NCI-H2081 treated with DMSO at 0.1 percent for 48 hours (cell line): ENCODE measurements around the gene ABCA7.

Experiments
- DNase-seq: peaks from one replicate; lab custom pipeline; 2025; lab: John Stamatoyannopoulos, UW

The ABCA7 gene

GRCh38 chr19:1040476-1041271 is 767 bp downstream of the ABCA7 start:
- peak; percentile 47 for DNase-seq

- DNase-seq, result no peak
These were observed 1.4 kb downstream of the ABCA7 start for GRCh38 chr19:1041272-1041834.

DNA sequence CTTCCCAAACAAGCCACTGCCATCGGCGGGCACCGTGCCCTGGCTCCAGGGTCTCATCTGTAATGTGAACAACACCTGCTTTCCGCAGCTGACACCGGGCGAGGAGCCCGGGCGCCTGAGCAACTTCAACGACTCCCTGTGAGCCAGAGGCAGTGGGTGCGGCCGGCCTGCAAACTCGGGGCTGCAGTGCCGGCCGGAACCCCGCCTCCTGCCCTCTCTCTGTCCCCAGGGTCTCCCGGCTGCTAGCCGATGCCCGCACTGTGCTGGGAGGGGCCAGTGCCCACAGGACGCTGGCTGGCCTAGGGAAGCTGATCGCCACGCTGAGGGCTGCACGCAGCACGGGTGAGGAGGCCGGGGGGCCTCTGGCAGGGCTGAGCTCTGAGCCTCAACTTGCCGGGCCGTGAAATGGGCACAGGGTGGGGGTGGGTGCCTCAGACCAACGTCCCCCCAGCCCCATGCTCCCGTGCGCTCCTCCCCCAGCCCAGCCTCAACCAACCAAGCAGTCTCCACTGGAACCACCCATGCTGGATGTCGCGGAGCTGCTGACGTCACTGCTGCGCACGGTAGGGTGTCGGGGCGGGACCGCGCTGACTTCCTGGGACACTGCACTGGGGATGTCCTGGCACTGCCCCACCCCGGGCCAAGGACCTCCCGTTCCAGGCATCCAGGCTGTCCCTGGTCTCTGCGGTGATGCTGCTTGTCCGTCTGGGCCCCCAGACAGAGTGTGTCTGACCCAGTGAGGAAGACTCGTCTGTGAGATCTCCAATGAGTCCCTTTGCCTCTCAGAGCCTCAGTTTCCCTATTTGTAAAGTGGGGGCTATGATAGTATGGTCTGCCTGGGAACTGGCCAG is 2.2 kb downstream of the ABCA7 start:
- DNase-seq, result no peak

DNA sequence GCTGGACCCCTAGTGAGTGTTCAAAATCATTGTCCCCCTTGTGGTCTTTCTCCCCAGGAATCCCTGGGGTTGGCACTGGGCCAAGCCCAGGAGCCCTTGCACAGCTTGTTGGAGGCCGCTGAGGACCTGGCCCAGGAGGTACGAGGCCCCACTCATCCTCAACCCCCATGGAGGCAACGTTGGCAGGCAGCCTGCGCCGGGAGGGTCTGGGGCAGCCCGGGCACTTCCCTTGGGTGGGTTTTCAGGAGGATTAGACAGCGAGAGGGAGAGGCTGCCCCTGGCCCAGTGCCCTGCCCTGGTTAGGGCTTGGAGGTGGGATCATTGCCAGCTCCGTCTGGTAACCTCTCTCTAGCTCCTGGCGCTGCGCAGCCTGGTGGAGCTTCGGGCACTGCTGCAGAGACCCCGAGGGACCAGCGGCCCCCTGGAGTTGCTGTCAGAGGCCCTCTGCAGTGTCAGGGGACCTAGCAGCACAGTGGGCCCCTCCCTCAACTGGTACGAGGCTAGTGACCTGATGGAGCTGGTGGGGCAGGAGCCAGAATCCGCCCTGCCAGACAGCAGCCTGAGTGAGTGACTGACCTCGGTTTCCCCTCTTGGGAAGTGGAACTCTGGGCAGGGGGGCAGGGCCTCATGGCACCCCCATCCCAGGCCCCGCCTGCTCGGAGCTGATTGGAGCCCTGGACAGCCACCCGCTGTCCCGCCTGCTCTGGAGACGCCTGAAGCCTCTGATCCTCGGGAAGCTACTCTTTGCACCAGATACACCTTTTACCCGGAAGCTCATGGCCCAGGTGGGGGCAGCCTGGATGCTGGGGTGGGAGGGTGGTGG is 3.0 kb downstream of the ABCA7 start:
- no peak for DNase-seq

- no peak for DNase-seq
These were observed 5.3 kb downstream of the ABCA7 start for GRCh38 chr19:1045247-1045603.

- DNase-seq, result no peak
These were observed 6.3 kb downstream of the ABCA7 start for GRCh38 chr19:1046117-1046626.

GRCh38 chr19:1046836-1047695 is 7.2 kb downstream of the ABCA7 start:
- DNase-seq, result no peak

DNA sequence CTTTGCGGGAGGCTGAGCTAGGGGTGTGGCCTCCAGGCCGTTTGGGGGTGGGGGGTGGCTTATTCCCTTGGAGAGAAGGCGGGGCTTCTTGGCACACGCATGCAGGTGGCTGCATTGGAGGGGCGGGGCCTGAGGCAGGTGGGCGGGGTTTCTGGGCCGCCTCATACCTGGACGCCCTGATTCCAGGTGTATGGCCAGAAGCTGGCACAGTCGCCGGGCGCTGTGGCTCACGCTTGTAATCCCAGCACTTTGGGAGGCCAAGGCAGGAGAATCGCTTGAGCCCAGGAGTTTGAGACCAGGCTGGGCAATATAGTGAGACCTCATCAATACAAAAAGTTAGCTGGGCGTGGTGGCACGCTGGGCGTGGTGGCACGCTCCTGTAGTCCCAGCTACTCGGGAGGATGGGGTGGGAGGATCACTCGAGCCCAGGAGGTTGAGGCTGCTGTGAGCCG is 7.8 kb downstream of the ABCA7 start:
- no peak for DNase-seq

DNA sequence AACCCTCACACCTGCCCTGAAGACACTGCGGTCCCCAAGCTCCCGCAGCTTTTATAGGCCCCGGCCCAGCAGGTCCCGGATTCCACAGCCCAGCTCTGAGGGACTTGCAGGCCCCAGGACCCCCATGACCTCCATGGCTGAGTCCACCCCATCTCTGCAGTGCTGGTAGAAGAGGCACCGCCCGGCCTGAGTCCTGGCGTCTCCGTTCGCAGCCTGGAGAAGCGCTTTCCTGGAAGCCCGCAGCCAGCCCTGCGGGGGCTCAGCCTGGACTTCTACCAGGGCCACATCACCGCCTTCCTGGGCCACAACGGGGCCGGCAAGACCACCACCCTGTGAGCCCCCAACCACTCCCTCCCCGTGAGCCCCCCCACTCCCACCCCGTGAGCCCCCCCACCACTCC is 9.2 kb downstream of the ABCA7 start:
- no peak for DNase-seq

- DNase-seq, result no peak
These were observed 9.9 kb downstream of the ABCA7 start for GRCh38 chr19:1049800-1050199.

- DNase-seq, result no peak
These were observed 11.3 kb downstream of the ABCA7 start for GRCh38 chr19:1050989-1051788.

- DNase-seq, result no peak
These were observed 11.9 kb downstream of the ABCA7 start for GRCh38 chr19:1051791-1052190.

DNA sequence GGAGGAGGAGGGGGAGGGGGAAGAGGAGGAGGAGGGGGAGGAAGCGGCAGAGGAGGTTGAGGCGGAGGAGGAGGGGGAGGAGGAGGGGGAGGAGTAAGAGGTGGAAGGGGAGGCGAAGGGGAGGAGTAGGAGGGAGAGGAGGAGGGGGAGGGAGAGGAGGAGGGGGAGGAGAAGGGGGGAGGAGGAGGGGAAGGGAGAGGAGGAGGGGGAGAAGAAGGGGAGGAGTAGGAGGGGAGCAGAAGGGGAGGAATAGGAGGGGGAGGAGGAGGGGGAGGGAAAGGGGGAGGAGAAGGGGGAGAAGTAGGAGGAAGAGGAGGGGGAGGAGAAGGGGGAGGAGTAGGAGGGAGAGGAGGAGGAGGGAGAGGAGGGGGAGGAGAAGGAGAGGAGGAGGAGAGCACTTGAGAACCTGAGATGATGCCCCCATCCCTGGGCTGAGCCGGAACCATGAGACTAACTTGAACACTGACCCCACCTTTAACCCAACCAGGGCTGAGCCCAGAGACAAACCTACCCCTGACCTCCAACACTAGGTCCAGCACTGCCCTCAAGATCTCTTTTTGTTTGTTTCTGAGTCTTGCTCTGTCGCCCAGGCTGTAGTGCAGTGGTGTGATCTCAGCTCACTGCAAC is 12.6 kb downstream of the ABCA7 start:
- DNase-seq, result no peak

DNA sequence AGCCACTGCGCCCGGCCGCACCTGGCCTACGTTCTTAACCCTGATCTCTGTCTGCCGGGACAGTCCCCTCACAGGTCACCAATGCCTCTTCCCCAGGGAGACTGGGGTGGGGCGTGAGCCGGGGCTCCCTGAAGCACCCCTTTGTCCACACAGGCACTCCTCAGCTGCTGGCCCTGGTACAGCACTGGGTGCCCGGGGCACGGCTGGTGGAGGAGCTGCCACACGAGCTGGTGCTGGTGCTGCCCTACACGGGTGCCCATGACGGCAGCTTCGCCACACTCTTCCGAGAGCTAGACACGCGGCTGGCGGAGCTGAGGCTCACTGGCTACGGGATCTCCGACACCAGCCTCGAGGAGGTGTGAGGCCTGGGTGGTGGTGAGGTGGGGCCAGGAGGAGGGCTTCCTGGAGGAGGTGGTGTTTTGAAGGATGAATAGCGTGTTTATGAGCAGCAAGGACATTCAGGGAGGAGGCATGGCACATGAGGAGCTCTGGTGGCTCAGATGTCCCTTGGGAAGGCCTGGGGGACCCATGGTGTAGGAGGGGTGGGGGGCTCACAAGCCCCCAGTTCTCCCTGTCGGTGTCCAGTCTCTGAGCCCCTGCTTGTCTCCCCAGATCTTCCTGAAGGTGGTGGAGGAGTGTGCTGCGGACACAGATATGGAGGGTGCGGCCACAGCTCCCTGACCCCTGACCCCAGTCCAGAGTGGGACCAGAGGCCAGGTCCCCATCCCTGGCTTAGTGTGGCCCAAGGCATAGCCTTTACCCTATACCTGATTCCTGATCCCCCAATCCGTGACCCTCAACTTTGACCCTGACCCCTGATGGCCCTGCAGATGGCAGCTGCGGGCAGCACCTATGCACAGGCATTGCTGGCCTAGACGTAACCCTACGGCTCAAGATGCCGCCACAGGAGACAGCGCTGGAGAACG is 13.5 kb downstream of the ABCA7 start:
- no peak for DNase-seq

GRCh38 chr19:1054102-1055027 is 14.5 kb downstream of the ABCA7 start:
- no peak for DNase-seq

DNA sequence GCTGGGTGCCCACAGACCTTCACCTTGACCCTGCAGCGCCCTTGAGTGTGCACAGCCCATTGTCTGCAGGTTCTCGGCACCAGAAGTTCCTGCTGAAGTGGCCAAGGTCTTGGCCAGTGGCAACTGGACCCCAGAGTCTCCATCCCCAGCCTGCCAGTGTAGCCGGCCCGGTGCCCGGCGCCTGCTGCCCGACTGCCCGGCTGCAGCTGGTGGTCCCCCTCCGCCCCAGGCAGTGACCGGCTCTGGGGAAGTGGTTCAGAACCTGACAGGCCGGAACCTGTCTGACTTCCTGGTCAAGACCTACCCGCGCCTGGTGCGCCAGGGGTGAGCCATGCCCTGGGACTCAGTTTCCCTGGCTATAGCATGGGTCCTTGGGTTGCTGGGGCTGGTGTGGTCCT is 15.1 kb downstream of the ABCA7 start:
- no peak for DNase-seq

- no peak for DNase-seq
These were observed 16.1 kb downstream of the ABCA7 start for GRCh38 chr19:1055886-1056620.
